Measurements from ENCODE around the gene AIRE.

- TF ChIP-seq CTCF (IDR thresholded peaks at IDR 0.05) (no peak), POLR2A (IDR thresholded peaks at IDR 0.05; ENCODE audit: low read depth) (no peak), EP300 (IDR thresholded peaks at IDR 0.05) (no peak)
Measured at GRCh38 chr21:44332383-44332782, 46.7 kb downstream of the AIRE start.
